Activated CD4-positive, CD25-positive, alpha-beta regulatory T cell treated with anti-CD3 and anti-CD28 coated beads, Interleukin-2, amount 50 U/mL, for 72 hours (primary cell): Measurements from ENCODE around the gene TIGD6.
"Not testable (repeated sequence)": the region's sequence is repeated elsewhere in the genome, so short reads cannot be mapped to it uniquely, and the experiment has no call there.

Experiments
- DNase-seq: peaks from one replicate; pipeline ENCODE4 v3.0.0; 2021

TIGD6 gene

DNA sequence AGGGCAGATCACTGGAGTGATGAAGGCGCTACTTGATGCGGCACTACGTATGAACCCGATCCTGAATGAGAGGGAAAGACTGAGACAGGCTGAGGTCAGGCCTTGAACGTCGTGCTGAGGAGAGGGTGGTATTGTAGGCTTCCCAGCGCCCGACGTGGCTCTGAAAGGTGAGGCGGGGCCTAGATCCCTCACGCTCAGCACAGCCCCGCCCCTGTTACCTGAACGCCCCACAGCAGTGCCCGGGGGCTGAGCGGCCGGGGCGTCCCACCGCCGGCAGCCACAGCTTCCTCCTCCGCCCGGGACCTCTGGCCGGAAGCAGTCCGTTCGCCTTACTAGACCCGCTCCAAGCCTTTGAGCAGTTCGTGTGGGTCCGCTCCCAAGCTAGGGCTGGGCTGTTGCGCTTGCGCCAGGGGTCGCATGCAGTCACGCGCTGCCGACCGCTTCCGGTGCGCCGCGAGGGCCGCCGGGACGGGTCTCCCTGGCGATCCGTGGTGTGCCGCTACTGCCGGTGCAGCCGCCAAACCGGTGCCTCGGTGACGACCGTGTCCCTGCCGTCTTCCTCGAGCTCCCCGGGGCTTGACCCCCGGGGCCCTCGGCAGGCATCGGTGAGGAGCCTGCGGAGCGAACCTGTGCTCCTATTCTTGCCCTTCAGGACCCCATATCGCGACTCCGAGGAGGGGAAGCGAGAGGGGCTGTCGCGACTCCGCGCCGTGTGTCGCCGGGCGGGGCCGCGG lies at the start of gene TIGD6, which contains the start of gene HMGXB3:
TSS of gene TIGD6 (minus strand) at position 399 of the 734 bp plus-strand sequence. CDS start 4,306 bp downstream, outside the sequence.
TSS of gene HMGXB3 (plus strand) at position 484 of the 734 bp plus-strand sequence. CDS start 4,114 bp downstream, outside the sequence.
- peak; percentile 85 for DNase-seq

DNA sequence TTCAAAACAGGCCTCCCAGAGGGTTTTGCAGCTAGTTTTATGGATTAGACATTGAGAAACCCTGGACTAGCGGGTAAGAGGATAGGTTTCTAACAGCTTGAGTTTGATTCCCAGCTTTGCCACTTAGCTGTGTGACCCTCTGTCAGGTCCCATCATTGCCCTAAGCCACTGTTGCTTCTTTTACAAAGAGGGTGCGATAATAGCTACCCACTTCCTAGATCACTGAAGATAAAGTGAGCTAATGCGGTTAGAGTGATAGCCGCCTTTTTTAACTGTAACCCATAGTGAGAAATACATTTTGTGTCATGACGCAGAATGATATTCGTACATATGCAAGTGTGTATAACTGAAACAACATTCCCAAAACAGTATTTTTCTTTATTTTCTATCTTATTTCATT lies 45.6 kb upstream of the TIGD6 start:
- no peak for DNase-seq

DNA sequence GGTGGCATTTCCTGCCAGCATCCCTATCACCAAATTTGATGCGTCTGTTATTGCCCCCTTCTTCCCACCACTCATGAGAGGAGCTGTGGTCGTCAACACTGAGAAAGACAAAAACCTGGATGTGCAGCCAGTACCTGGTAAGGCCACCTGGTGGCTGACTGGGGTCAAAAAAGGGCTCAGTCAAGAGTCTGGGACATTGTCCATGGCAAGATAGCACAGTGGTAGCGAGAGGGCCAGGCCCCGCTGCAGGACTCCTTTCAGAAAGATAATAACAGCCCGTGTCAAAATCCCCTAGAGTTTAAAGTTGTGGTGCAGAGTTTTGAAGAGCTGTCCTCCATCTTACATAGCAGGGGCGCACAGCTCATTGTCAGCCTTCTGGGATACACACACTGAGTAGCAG lies 45.1 kb upstream of the TIGD6 start:
- no peak for DNase-seq

DNA sequence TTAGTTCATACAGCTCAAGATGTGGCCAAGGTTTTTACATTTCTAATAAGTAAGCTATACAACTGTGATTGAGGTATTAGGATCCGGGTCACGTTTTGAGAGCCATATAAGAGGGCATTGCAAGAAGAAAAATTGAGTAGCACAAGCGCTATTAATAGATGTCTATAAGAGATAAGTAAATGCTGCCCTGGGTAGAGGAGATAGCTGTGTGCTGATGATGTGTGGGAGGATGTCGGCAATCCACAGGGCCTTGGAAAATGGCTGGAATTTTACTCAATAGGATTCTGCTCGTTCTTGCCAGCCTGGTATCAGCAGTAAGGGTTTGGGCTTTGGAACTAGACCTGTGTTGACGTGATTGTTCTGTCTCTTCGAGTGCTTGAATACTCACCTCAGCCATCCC lies 44.3 kb upstream of the TIGD6 start:
- DNase-seq = no peak

GRCh38 chr5:150044329-150044681 lies 43.9 kb upstream of the TIGD6 start:
- no peak for DNase-seq

DNA sequence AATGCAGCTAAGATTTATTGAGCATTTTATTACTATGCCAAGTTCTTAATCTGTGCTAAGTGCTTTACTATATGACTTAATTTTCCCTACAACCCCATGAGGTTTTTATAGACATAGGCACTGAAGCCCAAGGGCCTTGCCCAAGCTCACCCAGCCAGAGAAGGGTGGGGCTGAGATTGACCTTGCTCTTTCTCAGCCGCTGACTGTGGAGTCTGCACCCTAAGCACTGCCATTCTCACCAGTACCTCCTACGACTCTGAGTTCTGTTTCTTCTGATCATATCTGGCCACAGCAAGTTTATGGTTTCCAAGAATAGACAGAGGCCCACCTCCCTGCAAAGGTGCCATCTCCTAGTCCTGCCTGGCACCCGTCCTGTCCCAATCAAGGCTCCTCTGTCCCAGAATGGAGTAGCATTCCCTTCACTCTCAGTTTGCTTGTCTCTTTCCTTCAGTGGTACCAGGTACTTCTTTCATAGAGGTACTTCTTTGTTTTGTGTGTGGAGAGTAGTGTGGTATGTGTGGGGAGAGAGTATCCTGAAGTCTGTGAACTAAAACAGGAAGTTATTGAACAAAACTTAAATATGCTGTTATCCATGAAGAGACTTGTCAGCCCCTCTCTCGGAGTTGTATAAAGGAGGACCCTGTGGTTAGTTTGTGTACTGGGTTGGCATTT lies 43.3 kb upstream of the TIGD6 start:
- DNase-seq = no peak

GRCh38 chr5:150042459-150042858 lies 42.0 kb upstream of the TIGD6 start:
- no peak for DNase-seq

- no peak for DNase-seq
Observed at GRCh38 chr5:150038547-150038946, 38.1 kb upstream of the TIGD6 start.

DNA sequence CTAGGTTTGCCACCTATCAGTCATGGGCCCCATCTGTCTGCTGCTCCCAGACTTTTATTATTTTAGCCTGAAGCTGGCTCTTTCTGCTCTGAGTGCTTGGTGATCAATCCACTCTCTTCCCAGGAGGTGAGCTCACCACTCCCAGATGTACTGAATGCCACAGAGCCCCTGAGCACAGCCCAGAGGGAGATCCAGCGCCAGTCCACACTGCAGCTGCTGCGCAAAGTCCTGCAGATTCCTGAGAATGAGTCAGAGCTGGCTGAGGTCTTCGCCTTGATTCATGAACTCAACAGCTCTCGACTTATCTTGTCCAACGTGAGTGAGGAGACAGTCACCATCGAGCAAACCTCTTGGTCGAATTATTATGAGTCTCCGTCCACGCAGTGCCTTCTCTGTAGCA lies 36.1 kb upstream of the TIGD6 start:
- no peak for DNase-seq

- DNase-seq = no peak
Observed at GRCh38 chr5:150035139-150035895, 34.9 kb upstream of the TIGD6 start.

GRCh38 chr5:150034662-150035061 lies 34.2 kb upstream of the TIGD6 start:
- no peak for DNase-seq

- no peak for DNase-seq
Observed at GRCh38 chr5:150033334-150033733, 32.9 kb upstream of the TIGD6 start.

DNA sequence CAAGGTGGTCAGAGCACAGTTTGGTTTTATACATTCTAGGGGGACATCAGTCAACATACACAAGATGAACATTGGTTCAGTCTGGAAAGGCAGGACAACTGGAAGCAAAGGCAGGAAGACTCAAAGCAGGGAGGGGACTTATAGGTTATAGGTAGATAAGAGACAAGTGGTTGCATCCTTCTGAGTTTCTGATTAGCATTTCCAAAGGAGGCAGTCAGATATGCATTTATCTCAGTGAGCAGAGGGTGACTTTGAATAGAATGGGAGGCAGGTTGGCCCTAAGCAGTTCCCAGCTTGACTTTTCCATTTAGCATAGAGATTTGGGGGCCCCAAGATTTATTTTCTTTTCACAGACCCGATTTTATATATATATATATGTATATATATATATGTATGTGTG lies 27.6 kb upstream of the TIGD6 start:
- DNase-seq = not testable (repeated sequence)

DNA sequence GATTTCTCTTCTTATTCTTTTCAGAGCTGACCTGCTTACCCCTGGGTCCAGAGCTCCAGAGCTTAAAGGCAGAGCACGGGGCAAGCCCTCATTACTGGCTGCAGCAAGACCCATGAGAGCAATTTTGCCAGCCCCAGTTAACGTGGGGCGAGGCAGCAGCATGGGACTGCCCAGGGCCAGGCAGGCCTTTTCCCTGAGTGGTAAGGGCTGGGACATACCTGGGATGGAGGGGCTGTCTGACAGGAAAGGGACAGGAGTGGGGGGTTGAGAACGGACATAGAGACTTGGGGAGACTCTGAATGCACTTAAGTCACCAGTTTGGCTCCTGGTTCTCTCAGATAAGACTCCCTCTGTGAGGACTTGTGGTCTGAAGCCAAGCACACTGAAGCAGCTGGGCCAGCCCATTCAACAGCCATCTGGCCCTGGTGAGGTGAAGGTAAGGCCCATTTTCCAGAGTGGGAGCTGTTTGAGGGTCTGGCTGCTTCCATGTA lies 26.3 kb upstream of the TIGD6 start:
- DNase-seq = no peak

DNA sequence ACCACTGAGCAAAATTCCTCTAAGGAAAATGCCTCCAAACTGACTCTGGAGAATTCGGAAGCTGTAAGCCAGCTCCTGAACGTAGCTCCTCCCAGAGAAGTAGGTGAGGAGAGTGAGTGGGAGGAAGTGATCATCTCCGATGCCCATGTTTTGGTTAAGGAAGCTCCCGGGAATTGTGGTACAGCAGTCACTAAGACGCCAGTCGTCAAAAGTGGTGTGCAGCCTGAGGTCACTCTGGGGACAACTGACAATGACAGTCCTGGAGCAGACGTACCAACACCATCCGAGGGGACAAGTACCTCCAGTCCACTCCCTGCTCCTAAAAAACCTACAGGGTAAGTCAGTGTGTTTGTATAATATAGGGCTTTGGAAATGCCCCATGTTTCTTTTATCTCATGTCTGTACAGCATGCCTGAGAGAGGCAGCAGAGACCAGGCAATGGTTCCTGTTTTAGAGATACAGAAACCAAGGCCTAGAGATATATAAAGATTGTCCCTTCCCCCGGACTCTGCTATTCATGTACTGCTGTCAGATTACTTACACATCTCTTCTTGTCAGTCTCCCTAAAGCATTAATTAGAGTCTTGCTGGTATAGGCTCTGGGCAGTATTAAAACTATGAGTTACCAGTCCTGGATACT lies 24.0 kb upstream of the TIGD6 start:
- no peak for DNase-seq

DNA sequence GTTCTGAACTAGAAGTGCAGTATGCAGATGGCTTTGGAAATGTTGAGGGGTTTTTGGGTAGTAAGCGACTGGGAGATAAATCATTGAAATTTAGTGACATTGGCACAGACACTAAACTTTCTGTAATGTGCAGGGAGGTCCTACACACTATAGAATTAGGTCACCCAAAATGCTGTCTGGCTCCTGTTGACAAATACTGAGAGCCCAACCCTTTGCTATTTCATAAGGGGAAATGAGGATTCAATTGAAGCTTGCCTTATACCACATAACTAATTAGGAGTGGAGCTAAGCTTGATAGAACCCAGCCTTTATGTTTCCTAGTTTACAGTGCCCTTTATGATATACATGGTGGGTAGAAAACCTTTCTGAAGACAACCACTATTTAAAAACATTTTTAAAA lies 22.7 kb upstream of the TIGD6 start:
- DNase-seq = no peak

- no peak for DNase-seq
Observed at GRCh38 chr5:150022681-150023080, 22.2 kb upstream of the TIGD6 start.

DNA sequence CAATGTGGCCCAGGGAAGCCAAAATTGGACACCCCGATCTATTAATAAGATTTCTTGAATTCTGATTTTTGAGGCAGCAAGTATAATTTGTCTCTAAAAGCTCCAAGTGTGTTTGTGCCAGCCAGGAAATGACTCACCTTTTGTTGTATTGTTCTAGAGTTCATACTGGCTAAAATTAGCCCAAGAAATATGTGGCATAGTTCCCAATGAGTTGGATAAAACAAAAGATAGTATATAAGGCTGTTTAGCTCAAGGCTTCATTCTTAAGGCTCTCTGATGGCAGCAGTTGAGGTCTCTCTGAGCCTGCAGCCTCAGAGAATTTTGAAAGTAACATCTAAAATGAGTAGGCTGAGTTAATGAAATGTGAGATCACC lies 21.7 kb upstream of the TIGD6 start:
- no peak for DNase-seq

GRCh38 chr5:150021491-150022157 lies 21.2 kb upstream of the TIGD6 start:
- DNase-seq = no peak

GRCh38 chr5:150020249-150020648 lies 19.8 kb upstream of the TIGD6 start:
- no peak for DNase-seq

DNA sequence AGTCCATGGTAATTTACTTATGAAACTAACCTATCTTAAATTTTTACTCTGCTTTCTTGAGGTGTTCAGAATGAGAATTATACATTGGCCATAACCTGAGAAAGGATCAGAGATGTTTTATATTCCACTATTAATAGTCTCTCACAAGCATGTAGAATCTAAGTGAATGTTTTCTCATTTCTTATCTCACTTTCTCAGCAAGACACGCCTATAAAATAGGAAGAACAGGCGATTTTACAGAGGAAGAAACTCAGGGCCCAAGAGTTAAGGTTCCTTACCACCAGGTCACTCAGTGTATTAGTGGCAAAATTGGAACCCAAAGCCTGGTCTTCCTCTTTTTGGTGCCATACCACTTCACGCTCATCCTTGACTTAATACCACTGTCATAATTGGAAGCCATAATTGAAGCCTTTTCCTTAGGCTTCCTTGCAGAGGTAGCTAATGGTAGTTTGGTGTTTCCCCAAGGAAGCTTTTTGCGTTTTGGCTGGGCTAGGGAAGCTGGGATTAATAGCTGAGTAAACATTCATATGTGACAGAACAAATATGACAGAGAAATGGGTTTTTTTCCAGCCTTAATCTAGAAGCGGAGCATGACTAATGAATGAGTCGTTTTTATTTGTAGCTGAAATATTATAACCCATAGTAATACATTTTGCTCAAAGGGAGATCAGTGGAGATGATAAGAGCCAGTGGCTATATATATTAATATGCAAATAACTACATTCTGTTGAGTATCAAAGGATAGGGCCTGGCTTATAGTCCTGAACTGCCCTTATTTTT lies 17.0 kb upstream of the TIGD6 start:
- no peak for DNase-seq

DNA sequence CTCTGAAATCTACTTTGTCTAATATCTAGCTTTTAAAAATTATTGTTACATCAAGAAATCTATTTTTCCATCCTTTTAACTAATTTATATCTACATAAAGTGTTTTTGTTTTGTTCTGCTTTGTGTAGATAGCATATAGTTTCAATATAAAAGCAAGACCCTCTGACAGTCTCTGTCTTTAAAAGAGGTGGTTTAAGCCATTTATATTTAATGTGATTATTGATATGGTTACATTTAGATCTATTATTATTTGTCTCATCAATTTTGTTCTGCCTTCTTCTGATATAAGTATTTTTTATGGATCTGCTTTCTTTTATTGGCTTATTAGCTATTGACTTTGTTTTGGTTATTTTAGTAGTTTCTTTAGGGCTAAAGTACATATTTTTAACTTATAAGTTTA lies 16.1 kb upstream of the TIGD6 start:
- no peak for DNase-seq
